GM12865 (cell line): Measurements from ENCODE around the gene LDAF1.
"Not testable (repeated sequence)": the region's sequence is repeated elsewhere in the genome, so short reads cannot be mapped to it uniquely, and the experiment has no call there.

Experiments used
- DNase-seq: peaks from one replicate; pipeline ENCODE4 v3.0.0; 2010; ENCODE audit warnings: low read depth
- H3K4me3 ChIP-seq: 2 replicates; pipeline ENCODE4 v1.5.1; 2011; ENCODE audit warnings: mild to moderate bottlenecking, low read depth, low read length, control low read depth
- CTCF ChIP-seq: IDR thresholded peaks from 2 replicates; pipeline ENCODE4 v1.5.1; 2011; ENCODE audit warnings: low read length, control low read depth, low read depth, inconsistent platforms; ENCODE audit not compliant: insufficient read depth; ENCODE audit errors: missing control alignments

LDAF1 gene

GRCh38 chr16:21158208-21159110, at the start of gene LDAF1:
TSS of gene LDAF1 (plus strand) at chr16:21158674. CDS start at chr16:21161183, 2,509 bp downstream.
- peak within 1 kb of the TSS; percentile 67 for H3K4me3 ChIP-seq
- TF ChIP-seq CTCF = no peak
- DNase-seq = peak; percentile 80

GRCh38 chr16:21115551-21115950, 42.9 kb upstream of the LDAF1 start:
- not testable (repeated sequence) for DNase-seq, H3K4me3 ChIP-seq

- H3K4me3 ChIP-seq = no peak overlapping the region
- TF ChIP-seq CTCF = no peak
- DNase-seq = peak; percentile 52
Measured at GRCh38 chr16:21116148-21116693, 42.3 kb upstream of the LDAF1 start.

- DNase-seq = no peak
- no peak overlapping the region for H3K4me3 ChIP-seq
- no peak for TF ChIP-seq CTCF
Measured at GRCh38 chr16:21117567-21117966, 40.9 kb upstream of the LDAF1 start.

GRCh38 chr16:21120976-21121520, 37.4 kb upstream of the LDAF1 start:
- no peak overlapping the region for H3K4me3 ChIP-seq
- TF ChIP-seq CTCF = no peak
- no peak for DNase-seq

GRCh38 chr16:21125191-21125590, 33.3 kb upstream of the LDAF1 start:
- DNase-seq = no peak
- H3K4me3 ChIP-seq = no peak overlapping the region
- no peak for TF ChIP-seq CTCF

- no peak for DNase-seq
- TF ChIP-seq CTCF = no peak
Measured at GRCh38 chr16:21126518-21126917, 32.0 kb upstream of the LDAF1 start.

More at GRCh38 chr16:21126518-21126917, 32.0 kb upstream of the LDAF1 start:
- H3K4me3 ChIP-seq = no peak overlapping the region
